GM12892 (cell line): ENCODE measurements around the gene ZCWPW1.

Experiments used
- POLR2A ChIP-seq: IDR thresholded peaks from 2 replicates; pipeline ENCODE4 v1.6.1; 2011; ENCODE audit warnings: low read depth, low read length, control low read depth
- POLR2AphosphoS5 ChIP-seq: IDR thresholded peaks from 2 replicates; pipeline ENCODE4 v1.6.1; 2011; ENCODE audit warnings: low read depth, low read length, control low read depth
- TAF1 ChIP-seq: IDR thresholded peaks from 2 replicates; pipeline ENCODE4 v1.6.1; 2011; ENCODE audit warnings: low read depth, mild to moderate bottlenecking, control low read depth, low read length, borderline replicate concordance

DNA sequence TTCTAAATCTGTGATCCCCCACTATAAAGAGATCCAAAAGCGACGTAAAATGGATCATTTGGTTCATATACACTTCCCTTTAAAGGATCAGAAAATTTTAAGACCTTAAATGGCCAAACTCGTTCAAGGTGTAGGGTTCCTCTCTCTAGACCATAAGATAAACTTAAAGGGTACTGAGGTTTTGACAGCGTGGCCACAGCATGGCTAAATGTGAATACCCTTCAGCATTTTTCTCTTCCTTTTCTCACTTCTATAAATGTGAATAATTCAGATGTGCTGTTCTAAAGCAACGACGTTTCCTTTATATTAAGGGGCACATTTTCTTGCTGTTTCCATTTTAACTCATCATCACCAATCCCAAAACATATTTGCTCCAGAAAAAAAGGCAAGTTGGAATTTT, 5.2 kb downstream of the ZCWPW1 start:
- TF ChIP-seq POLR2AphosphoS5 (no peak), POLR2A (no peak), TAF1 (no peak)
